GM10266 (cell line): ENCODE data around the gene PCYT2.

ENCODE experiments used
- DNase-seq: peaks from one replicate; pipeline ENCODE4 v3.0.0; 2012; ENCODE audit errors: extremely low spot score
- CTCF ChIP-seq: IDR thresholded peaks from 2 replicates; pipeline ENCODE4 v1.5.1; 2012; ENCODE audit warnings: mild to moderate bottlenecking, low read depth; ENCODE audit not compliant: control insufficient read depth, insufficient read depth; ENCODE audit errors: missing control alignments

The PCYT2 gene

GRCh38 chr17:81910840-81911276, 341 bp downstream of the PCYT2 start:
- no peak for DNase-seq
- no peak for TF ChIP-seq CTCF

- no peak for TF ChIP-seq CTCF
These were observed 996 bp downstream of the PCYT2 start for GRCh38 chr17:81909966-81910839.

GRCh38 chr17:81909231-81909630, 2.0 kb downstream of the PCYT2 start:
- TF ChIP-seq CTCF = no peak
- no peak for DNase-seq

More at GRCh38 chr17:81909966-81910839, 996 bp downstream of the PCYT2 start:
- no peak for DNase-seq

- no peak for DNase-seq
- no peak for TF ChIP-seq CTCF
These were observed 2.4 kb downstream of the PCYT2 start for GRCh38 chr17:81908793-81909192.

GRCh38 chr17:81907219-81908145, 3.7 kb downstream of the PCYT2 start:
- no peak for TF ChIP-seq CTCF
- DNase-seq = no peak

GRCh38 chr17:81906476-81907218, 4.6 kb downstream of the PCYT2 start:
- no peak for DNase-seq
- TF ChIP-seq CTCF = no peak
